Stimulated activated CD4-positive, alpha-beta T cell treated with anti-CD3 and anti-CD28 coated beads, TNF-alpha, amount 100 ng/mL, for 4 hours (primary cell): Measurements from ENCODE around the gene PYROXD2.

Source experiments
- DNase-seq, 3 experiments: peaks; one replicate each; pipeline ENCODE4 v3.0.0-alpha.2; 2020; ENCODE audit warnings: low read depth in 3 of 3

Gene PYROXD2

DNA sequence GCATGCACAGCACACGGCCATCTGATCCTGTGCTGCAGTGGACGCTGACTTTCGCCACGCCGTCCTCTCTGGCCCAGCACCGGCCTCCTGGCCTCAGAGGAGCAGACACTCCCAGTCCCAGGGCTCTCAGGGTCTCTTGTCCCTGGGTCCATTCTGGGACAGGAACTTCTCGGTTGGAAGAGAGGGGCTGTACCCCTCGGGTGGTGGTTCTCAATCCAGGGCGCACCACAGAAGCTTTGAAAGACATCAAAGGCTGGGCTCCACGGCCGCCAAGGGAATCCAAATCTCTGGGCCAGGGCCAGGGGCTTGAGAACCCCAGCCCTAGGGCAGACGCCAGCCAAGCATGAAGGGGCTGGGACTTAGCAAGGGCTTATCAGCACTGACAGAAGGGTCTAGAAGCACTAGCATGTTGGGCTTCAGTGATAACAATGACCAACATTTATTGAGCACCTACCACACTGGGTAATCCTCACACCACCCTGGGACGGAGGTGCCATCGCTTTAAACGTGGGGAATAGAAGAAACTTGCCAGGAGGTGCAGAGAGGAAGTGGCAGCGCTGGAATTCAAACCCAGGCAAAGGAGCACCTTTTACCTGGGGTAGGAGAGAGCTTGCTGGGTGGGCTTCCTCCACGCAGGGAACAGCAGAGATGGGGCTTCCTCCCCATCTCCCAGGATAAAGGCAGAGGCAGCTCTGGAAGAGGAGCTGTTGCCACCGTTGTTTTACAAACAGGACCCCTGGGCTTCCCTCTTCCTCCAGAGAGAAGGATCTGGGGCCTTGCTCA lies 1.8 kb upstream of the PYROXD2 start:
- DNase-seq = no peak

DNA sequence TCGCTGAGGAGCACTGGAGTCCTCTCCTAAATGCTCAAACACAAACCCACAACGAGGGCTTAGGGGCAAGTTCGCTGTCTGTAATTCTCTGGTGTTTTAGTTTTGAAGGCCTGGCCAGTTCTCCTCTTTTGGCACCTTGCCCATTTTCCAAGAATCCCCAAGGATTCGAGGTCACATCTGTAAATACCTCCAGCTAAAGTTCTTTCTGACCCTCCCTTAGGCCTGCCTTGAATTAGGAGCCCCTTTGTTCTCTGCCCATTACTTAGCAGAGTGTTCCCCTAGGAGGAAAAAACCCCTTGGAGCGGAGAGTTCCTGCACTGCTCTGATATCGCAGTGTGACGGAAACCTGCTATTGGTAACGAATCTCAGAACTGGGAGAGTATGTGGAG lies 743 bp upstream of the PYROXD2 start:
- DNase-seq = no peak

DNA sequence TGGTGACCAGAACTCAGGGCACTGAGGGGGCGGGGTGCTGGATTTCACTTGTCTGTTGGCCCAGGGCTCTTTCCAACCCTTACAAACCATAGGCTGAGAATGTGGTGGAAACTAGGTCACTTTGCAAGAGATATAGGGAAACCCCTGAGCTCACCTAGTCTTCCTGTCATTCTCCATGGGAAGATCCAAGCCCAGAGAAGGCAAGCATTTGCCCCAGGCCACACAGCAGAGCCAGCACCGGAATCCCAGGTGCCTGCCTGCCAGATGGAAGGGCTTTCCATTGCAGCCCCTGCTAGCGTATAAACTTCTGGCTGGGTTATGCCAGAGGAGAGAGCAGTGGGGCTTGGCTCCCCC lies 427 bp downstream of the PYROXD2 start:
- no peak for DNase-seq

DNA sequence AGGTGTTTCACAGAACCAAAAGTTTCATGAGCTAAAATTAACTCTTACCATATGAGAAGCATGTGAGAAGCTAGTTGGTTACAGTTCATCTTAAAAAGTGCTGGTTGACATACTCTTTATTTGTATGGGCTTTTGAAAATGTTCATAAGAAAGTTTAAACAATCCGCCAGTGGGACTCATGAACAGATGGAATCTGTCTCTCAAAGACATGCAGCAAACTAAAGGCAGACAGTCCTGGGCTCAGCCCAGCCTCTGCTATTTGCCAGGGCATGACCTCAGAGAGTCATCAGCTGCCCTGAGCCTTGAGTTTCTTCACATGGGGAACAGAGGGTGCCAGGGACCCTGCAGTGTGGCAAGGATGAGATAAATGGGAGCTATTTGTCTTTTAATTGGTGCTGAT lies 3.2 kb downstream of the PYROXD2 start:
- DNase-seq = no peak

DNA sequence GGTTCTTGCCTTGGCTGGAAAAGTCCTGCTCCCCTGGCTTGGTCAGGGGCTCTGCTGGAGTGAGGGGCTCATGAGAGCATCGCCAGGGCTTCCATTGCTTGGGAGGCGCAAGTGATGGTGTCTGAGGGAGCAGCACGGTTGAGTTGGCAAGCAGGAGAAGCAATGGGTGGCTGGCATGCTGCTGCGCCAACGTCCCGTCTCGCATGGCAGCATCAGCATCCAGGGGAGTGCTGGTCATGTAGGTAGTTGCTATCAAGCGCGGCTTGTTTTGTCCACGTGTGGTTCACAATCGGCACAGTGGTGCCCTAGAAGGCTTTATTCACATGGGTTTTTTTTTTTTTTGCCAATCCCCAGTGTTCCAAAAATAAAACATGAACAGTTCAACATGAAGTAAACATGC lies 3.8 kb downstream of the PYROXD2 start:
- no peak for DNase-seq

DNA sequence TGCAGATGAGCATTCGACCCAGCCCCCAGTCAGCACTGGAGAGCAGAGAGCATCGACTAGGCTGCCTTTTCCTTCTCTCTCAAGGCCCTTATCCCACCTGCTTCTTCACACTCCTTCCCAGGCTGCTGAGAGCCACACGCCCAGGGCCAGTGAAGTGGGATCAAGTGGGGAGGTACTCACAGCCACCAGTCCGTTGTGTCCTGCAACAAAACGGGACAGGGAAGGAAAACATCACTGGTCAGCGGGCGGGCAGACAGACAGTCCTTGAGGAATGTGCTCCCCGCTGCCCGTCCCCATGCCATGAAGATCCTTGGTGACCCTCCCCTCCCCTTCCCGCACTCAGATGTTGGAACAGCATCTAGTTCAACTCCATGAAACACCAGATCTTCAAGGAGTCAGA lies 4.2 kb downstream of the PYROXD2 start:
- no peak for DNase-seq

DNA sequence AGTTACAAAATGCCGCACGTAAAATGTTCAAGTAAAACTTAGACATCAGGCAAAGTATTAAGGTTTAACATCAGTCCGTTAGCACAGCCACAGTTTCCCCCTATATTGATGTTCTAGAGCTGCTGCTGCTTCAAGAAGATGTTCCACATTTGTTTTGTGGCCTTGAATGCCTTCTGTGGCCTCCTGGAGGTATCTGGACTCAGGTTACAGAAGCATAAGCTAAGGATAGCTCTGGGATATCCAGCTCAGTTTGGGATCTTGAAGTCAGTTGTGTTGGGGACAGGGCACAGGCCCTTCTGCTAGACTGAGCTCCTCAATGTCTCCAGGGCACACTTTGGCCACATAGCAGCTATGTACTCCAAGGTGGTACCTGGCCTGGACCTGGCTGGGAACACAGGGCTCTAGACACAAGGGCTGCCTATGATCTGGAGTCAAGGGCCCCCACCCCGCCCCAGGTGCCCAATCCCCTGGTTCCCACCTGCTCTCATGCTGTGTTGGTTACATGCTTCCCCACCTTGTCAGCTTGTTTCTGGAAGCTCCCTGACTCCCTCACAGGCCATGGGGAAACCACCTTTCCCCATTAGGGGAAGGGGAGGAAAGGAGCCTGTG lies 4.7 kb downstream of the PYROXD2 start:
- no peak for DNase-seq

DNA sequence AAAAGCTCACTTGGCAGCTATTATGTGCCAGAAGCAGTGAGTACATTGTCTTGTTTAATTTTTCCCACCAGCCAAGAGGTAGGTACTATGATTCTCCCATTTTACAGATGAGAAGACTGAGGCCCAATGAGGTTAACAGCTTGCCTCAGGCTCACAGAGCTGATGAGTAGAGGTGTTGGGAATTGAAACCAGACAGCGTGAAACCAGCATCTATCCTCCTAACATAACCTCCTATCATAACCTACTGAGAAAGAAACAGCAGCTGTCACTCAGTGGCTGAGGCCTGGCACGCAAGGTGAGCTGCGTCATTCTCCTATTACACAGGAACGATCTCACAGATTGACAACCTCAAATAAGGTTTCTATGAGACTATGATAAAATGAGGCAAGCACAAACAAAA lies 6.2 kb downstream of the PYROXD2 start:
- DNase-seq = no peak

DNA sequence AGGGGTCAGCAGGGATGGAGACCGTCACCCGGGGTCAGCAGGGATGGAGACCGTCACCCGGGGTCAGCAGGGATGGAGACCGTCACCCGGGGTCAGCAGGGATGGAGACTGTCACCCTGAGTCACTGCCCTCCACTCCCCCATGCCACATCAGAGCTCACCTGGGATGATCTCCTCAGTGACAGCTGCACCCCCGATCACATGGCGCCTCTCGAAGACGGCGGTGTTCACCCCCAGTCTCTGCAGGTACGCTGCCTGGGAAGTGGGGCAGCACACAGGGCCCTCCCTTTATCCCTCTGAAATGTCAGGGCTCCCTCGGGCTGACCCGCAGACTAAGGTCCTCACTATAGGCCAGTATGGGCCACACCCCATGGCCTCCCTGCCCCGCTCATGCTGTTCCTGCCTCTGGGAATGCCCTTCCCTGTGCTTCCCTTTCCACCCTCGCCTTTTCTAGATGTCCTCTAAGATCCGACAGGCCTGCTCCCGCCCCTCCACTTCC lies 7.2 kb downstream of the PYROXD2 start:
- DNase-seq = no peak

DNA sequence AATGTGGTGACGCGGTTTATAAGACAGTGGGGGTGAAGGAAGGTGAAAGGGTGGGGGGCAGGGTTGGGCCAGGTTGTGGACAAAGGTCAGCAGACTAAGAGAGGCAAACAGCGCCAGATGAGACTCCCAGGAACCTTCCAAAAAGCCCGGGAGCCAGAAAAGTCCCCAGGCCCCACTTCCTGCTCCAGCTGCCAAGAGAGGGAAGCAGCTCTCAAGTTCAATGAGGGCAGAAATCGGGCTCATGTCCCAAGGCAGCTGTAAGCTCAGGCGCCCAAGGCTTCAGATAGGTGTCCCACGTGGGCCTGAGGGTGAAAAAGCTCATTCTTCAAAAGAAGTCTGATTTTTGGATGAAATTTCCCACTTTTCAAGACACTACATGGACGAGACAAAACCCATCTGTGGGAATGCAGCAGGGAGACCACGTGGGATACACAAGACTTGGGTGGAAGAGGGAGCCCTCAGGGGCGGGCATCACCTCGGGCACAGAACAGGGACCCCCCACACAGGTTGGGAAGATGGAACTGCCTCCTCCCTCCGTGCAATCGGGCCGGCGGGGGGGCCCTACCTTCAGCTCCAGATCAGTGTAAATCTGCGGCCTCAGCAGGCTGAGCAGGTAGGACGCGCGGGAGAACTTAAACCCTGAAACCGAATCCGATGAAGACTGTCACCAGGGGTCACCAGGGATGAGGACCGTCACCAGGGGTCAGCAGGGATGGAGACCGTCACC lies 7.8 kb downstream of the PYROXD2 start:
- DNase-seq = no peak

DNA sequence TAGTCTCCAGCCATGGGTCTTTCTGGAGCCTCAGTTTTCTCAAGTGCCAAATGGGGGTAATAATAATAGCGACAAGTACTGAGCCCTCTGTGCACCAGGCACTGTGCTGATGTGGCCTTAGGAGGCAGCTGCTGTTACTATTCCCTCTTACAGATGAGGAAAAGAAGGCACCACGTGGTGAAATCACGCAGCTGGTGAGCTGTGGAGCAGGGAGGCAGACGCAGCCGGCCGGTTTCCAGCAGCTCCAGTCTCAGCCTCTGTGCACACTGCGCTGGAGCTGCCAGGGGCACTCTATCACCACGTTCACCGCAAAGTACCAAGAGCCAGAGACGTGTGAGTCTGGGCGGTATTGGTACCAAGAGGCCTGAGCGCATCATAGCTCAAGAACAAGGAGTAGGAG lies 9.6 kb downstream of the PYROXD2 start:
- no peak for DNase-seq

DNA sequence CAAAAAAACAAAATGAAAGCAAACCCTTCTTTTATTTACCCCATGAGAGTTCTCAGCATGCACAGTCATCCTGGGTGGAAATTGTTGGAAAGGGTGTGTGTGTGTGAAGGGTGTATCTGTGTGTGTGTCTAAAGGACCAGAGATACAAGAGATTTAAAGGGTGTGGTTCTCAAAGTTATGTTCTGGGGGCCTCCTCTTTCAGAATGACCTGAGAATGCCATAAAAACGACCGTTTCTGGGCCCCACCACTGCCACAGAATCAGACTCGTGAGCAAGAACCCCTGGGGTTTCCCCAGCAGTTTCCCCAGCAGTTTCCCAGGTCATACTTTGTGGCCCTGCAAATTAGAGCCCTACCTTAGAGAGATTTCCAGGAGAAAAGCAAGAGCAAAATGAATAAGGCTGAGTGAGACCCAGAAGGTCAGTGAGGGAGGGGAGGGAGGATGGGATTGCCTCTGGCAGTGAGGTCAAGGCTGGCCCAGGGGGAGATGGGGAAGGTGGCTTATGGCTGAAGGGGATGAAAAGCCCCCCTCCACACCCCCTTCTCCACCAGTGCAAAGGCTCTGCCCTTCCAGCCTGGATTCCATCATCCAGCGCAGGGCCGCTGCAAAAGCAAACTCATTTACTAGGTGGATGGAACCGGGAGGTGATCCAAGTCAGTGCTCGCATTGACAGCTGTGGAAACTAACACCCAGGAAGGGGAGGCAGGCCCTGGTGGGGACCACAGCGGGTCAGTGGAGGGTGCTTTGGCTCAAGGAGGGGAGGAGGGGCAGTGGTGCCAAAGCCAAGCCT lies 10.2 kb downstream of the PYROXD2 start:
- no peak for DNase-seq

DNA sequence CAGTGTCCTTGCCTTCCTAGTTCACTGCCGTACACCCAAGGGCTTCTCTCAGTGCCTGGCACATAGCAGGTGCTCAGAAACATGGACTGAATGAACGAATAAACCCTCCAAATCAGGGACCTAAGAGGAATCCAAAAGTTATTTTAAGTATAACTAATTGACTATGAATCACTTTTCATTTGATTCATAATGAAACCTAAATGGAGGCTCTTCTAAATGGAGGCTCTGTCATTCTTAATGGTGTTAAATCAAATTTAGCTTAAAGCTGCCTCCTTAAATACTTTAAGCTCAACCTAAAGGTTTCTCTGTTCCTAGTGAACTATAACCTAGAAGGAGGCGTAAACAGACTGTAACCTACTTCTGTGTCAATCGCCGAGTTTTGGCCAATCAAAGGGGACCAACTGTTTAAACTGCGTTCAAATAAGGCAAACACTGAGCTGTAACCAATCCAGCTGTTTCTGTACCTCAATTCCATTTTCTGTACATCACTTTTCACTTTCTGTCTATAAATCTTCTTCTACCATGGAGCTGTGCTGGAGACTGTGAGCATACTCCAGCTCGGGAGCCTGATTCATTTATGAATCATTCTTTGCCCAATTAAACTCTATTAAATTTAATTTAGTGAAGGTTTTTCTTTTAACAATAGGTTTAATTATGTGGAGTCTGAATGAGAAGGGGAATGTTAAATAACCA lies 11.0 kb downstream of the PYROXD2 start:
- DNase-seq = no peak

DNA sequence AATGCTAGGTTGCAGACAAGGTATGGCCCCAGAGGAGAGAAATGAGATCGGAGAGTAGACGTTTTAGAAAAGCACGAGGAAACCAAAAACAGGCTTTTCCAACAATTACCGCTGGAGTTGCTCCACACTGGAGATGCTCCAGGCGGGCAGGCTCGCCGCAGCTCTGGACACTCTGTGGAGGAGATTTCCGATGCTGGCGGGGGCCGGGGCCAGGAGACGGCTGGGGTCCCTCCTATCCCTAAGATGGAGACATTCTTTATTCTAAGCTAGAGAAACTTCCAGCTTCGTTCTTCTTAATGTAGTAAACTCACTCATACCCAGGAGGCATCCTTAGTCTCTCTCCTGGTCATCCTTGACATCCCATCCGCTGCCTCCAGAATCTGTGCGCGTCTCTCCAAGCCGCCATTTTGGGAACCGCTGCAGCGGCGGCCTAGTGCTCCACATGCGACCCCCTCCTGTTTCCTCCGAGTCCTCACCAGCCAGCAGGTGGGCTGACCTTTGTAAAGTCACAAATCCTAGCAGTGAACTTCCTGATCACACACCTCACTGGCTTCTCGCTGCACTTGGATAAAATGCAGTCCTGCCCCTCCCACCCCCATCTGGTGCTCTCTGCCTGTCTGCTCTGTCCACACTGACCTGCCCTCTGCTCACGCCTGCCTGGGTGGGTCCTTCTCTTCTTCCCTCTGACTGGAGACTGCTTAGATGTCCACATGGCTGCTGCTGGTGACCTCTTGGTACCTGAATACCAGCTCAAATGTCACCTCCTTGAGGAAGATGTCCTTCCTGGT lies 11.9 kb downstream of the PYROXD2 start:
- no peak for DNase-seq

DNA sequence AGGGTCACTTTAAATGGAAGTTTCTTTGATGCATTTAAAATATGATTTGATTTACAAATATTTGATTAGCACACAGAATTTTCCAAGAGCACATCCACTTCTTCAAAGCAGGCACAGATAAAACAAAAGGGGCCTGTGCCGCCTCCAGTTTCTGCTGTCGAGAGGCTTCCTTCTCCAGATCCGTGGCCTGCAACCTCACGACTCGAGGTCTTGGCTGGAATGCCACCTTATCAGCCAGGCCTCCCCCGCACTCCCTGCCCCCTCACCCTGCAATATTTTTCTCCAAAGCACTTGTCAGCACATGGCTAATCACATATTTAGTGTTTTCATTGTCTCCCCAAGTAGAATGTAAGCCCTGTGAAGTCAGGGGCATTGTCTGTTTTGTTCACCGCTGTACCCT lies 12.5 kb downstream of the PYROXD2 start:
- DNase-seq = no peak

DNA sequence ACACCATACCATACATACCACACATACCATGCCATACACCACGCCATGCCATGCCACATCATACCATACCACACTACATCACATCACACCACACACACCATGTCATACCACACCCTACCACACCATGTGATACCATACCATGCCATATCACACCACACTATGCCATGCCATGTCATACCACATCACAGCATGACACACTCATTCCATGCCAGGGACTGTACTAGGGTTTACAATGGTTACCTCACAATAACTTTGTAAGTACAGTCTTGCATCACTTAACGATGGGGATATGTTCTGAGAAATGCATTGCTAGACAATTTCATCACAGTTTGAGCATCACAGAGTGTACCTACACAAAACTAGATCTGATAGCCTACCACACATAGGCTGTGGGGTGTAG lies 14.5 kb downstream of the PYROXD2 start:
- DNase-seq = no peak

DNA sequence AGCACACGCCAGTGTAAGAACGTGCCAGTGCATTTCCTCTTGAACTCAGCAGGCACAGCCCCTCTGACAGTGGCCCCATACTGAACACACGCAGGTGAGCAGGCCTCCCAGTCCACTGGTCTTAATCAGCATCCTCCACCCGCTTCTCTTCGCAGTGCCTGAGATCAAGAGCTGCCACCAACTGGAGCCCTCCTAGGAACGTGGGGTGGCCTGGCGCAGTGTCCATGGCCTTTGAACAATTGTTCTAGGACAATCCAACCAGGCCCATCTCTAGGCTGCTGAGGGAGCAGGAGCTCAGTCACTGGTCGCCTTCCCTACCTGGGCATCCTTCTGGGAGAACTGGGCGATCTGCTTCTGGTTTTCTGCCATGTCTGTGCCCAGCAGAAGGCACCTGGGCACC lies 15.2 kb downstream of the PYROXD2 start:
- DNase-seq = no peak

DNA sequence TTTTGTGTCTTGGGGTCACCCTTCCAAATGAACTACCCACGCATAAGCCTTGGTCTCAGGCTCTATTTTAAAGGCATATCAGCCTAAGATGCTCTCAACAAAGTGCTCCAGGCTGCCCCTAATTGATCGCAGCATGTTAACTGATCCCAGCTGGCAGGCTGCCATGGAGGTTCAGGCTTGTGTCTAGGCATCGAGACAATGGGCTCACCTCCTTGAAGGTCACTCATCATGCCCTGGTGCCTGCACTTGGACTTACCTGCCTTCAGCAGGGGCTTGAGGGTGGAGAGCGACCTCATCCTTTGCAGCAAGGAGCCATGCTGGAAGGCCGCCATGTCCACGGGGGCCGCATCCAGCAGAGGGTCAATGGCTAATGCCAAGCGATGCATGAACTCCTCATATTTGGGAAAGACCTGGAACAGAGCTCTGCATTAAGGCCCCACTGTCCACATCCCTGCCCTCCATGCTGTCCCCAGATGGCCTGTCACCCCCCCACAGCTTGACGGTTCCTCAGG lies 17.8 kb downstream of the PYROXD2 start:
- DNase-seq = no peak

DNA sequence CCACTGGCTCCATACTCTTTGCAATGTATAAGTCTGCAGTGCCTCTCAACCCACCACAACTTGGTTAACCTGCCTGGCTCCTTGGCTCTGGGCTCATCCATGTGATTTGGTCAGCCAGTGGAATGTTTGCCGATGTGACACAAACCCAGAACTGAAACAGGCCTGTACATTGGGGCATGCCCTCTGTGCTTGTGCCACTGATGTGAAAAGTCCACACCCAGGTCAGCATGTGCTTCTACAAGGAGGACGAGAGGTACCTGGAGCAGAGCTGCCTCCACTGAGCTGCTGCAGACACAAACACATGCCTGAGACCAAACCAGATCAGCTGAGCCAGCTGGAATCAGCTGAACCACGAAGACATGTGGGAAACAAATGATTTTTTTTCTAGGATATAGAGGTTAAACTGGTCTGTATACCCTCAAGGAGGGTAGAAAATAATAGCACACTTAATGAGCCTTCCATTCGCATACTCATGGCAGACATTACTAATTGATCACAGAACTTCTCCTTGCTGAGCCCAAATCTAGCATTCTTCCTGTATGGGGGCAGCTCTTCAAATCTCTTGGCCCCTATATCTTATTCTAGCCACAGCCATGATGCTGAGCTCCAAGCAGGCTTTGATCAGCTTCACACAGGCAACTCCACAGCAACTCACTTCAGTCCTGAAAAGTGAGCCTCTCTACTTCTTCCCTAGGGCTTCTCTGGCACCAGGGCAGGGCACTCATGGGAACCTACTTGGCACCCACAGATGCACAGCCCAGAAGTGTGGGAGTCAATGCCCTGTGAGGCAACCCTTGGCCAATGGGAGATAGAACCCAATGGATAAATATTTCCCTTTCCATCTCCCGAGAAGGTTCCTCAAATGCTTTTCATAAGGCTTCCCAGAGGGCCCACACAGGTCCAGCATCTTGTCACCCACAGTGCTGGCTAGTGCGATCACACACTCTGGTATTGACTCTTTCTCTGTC lies 18.6 kb downstream of the PYROXD2 start:
- no peak for DNase-seq
